A204.1 (cell line): ENCODE measurements around the gene LGALSL.

Source experiments
- FAIRE-seq: peaks from 2 replicates; lab custom pipeline; 2012; peaks lifted over from hg19 to GRCh38; lab: Jason Lieb, UNC

The LGALSL gene

GRCh38 chr2:64471600-64471999 lies 17.6 kb downstream of the LGALSL start:
- FAIRE-seq, result no peak

GRCh38 chr2:64472881-64473280 lies 18.9 kb downstream of the LGALSL start:
- no peak for FAIRE-seq

- FAIRE-seq, result no peak
These were observed 20.2 kb downstream of the LGALSL start for GRCh38 chr2:64474121-64474571.

- FAIRE-seq, result no peak
These were observed 20.7 kb downstream of the LGALSL start for GRCh38 chr2:64474636-64475035.

GRCh38 chr2:64477037-64477436 lies 23.1 kb downstream of the LGALSL start:
- no peak for FAIRE-seq

DNA sequence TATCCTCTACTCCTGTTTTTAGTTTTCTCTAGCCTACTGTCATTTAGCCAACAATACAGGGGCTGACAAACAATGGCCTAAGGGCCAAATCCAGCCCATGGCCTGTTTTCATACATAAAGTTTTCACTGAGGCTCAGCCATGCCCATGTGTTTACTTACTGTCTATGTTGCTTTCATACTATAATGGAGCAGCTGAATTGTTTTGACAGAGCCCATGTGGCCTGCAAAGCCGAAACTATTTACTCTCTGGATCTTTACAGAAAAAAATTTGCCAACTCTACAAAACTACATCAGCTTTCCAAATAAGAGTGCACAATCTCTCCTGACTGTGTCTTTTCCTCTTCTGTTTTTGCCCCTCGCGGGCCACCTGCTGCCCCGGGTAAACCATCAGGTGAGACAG lies 24.0 kb downstream of the LGALSL start:
- FAIRE-seq, result no peak

GRCh38 chr2:64478502-64479230 lies 24.7 kb downstream of the LGALSL start:
- FAIRE-seq, result no peak

DNA sequence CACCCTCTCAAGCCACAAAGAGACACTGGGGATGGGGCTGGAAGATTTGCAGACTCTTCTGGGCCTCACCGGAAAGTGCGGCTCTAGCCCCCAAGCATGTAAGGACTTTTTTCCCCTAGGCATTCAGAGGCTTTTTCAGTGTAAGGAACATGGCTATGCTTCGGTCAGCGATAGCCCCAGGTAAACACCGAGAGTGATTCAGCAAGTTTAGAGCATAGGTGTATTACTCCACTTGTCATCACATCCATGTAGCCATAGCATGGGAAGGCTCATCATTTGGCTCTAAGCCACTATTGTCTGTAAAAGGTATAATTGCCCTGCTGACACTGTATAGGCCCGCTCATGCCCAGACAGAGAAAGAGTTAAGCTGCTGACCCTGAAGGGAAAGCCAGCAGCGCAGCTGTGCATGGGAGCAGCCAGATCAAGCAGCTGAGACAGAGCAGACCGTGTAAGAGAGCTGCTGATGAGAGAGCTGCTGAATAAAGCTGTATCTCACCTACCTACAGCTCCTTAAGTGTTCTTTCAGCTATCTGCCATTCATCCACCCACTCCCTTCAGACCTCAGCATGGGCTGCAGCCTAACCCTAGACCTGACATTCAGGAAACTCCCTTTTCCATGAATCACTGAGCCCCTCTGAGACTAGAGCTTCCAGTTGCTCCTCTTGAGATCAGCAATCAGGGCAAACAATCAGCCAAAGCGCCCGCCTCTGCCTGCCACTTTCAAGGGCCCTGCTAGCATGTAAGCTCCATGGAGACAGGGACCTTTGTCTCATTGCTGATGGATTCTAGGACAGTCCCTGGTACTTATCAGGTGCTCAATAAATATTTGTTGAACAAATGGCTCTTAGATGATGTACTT lies 25.5 kb downstream of the LGALSL start:
- no peak for FAIRE-seq

- FAIRE-seq, result no peak
These were observed 27.7 kb downstream of the LGALSL start for GRCh38 chr2:64481665-64482064.

- no peak for FAIRE-seq
These were observed 28.3 kb downstream of the LGALSL start for GRCh38 chr2:64482243-64482642.

DNA sequence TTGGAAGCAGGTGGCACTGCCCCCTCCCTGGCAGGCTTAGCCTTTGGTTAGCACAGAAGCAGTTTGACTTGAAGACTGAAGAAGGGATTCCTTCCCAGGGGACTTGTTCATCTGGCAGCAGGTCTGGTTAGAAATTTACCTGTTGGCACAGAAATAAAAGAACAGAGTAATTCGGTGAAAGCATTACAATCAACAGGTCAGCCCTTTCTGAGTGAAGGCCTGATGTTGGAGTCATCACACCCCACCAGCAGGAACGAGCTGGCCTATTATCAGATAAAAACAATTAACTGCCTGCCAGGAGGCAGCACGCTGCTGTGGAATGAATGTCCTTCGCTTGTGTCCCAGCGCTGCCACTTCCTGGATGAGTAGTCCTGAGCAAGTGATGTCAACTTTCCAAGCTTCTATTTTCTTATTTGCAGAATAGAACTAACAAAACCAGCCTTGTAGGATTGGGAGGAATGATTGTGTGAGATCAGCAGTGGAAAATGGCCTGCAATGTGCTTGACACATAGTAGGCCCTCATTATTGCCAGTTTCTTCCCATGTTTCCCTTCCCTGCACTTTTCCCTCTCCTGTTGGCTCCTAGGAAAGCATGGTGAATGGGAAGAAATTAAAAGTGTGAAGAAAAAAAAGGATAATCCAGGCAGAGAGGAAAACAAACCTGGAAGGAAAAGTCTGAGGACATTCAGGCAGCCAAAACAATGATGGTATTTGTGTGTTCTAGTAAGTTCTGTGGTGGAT lies 29.0 kb downstream of the LGALSL start:
- FAIRE-seq, result no peak

DNA sequence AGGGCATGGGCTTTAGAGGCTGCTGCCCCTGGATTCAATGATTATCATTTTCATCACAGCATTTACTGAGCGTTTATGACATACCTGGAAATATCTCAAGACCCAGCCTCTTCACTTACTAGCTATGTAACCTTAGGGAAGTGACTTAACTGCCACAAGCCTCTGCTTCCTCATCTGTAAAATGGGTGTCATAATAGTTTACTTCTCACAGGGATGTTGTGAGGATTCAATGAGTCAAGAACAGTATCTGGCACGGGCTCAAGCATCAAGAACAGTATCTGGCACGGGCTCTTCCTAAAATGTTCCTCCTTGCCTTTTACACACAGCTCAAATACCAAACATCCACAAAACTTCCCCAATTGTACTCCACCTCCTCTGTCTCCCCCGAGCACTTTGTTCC lies 31.4 kb downstream of the LGALSL start:
- FAIRE-seq, result no peak

GRCh38 chr2:64485961-64486360 lies 32.0 kb downstream of the LGALSL start:
- FAIRE-seq, result no peak

DNA sequence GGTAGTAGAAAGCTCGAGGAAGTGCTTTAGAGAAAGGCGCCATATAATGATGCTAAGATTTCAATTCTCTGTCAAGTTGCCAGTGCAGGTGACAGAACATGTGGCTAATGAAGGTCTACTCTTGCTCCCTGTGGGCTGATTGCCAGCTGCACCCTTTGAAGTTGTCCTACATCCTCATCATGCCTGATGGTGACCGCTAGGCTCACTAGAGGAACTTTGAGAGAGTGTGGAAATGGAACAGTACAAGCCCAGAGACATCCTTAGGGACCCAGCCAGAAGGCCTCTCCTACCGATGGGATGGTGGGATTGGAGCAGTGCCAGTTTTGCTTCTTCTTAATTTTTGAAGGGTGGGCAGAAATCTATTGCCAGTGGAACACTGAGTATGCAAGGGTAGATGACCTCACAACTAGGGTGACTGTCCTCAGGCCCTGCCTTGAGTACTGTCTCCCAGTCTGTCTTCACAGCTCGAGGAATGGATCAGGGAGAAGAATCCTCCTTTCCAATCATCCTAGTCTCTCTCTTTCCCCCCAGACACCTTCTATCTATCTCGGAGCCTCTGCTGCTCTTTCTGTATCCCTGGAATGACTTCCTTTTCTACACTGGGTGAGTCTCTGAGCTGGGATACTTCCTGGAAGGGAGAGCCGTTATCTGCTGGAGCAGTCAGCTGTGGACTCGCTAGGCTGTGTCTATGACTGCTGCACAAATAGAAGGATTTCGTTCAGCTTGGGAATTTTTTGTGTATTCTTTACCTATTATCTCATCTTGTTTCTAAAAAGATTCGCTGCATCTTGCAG lies 33.5 kb downstream of the LGALSL start:
- FAIRE-seq, result no peak

- no peak for FAIRE-seq
These were observed 34.4 kb downstream of the LGALSL start for GRCh38 chr2:64488050-64488974.

DNA sequence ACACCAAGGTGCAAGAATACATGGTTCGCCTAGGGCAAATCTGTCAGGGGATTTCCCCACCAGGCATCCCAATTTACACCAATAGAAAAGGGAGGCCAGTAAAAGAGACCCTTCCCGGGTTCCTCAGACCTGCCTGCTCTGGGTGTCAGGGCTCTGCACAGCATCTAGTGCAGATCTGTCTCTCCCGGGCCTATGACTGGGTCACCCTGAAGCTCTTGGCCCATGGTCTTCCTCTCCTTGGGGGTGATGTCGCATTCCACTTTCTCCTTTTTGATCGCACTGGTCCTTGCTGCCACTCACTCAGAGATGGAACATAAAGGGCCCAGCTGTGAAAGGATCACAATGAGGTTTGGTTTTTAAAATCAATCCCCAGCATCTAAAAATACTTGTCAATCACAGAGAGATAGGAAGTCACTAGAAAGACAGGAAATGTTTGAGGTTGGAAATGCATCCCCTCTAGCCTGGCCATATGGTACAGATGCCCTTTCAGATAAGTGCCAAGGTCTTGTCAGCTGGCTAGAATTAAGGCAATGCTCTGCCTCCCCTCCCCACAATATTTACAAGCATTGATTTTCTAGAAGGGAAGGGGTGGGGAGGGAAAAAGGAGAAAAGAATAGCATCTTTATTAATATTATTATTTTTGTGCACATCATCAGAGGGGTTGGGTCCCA lies 35.3 kb downstream of the LGALSL start:
- no peak for FAIRE-seq

- no peak for FAIRE-seq
These were observed 37.5 kb downstream of the LGALSL start for GRCh38 chr2:64491426-64491825.

- no peak for FAIRE-seq
These were observed 38.3 kb downstream of the LGALSL start for GRCh38 chr2:64492272-64492671.

DNA sequence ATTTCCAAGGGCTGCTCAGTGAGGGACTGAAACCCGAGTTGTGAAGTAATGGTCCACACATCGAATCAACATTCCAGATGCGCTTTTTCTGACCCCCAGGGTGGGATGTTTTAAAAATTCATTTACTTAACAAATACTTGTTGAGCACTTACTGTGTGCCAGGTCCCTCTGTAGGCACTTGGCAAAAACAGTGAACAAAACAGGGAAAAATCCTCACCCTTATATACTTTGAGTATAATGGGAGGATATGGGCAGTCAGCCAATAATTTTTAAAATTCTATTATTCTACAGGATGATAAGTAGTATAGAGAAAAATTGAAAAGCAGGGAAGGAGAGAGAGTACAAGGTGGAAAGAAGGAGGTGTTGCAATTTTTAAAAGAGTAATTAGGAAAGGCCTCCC lies 38.9 kb downstream of the LGALSL start:
- FAIRE-seq, result no peak

- FAIRE-seq, result no peak
These were observed 39.8 kb downstream of the LGALSL start for GRCh38 chr2:64493788-64494187.
